Head of caudate nucleus (tissue), 42 donors: ENCODE data around the gene COG5.
A peak's percentile ranks its signal among the peaks of the same experiment; 100 is the strongest.

Experiments used
- DNase-seq, 42 donors: peaks; one replicate each; pipeline versions ENCODE4 v3.0.0 to v3.0.0-alpha.2; 2020 to 2021; ENCODE audit warnings: mixed read lengths in 7 of 42
- intact Hi-C: fragments of 100-400 bp; cut with DNase I; formaldehyde crosslinking; loops from one replicate; pipeline ENCODE4 v1.15.0; 2022

Gene COG5

DNA sequence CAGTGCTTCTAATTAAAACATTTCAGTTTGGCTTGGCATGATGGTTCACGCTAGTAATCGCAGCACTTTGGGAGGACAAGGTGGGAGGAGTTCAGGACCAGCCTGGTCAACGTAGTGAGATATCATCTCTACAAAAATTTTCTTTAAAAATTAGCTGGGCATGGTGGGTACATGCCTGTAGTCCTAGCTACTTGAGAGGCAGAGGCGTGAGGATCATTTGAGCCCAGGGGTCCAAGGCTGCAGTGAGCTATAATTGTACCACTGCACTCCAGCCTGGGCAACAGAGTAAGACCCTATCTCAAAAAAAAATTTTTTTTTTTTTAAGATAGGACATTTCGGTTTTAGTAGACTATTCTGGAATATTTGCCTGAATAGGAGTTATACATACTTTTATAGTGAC lies 382.5 kb downstream of the COG5 start:
- no peak for DNase-seq
- intact Hi-C loops = no loop called here

DNA sequence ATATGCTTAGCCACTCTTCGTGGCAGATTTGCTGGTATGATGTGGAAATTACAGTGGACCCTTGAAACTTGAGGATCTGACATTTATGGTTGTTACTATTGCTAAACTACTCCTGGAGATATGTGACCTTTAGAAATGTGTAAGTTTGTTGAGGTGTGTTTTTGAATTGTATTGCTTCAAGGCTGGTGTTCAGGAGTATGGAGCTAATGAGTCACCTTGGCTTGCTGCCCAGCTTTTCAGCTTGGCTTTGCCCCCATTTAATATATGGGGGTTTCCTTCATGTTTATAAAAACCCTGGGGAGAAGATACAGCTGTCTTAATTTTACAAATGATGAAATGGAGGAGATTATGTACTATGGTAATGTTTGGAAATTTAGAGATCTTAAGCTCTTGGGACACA lies 383.3 kb downstream of the COG5 start:
- intact Hi-C loops = no loop called here

DNA sequence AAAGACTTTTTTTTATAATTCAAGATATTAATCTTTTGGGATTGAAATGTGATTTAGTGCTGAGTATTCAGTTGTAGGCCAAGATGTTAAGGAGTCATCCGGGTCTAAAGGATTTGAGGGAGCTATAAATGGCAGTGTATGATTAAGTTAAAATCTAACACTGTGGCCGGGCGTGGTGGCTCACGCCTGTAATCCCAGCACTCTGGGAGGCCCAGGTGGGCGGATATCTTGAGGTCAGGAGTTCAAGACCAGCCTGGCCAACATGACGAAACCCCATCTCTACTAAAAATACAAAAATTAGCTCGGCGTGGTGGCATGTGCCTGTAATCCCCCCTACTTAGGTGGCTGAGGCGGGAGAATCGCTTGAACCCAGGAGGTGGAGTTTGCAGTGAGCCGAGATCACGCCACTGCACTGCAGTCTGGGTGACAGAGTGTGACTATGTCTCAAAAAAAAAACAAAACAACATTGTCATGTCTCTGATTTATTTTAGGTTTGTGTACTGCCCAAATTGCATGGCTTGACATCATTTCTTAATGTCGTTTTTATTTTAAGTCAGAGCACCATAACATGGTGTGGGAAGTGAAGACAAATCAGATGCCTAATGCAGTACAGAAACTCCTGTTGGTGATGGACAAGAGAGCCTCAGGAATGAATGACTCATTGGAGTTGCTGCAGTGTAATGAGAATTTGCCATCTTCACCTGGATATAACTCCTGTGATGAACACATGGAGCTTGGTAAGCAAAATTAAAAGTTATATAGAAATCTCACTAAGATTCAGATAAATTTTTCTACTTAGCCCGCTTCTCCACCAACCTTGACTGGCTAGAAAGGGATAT lies 384.2 kb downstream of the COG5 start:
- intact Hi-C loops = no loop called here

More for the DNA sequence above, 383.3 kb downstream of the COG5 start:
- DNase-seq = peak in 13 of 42 donors; percentile 11 to 63 (median 26)

DNA sequence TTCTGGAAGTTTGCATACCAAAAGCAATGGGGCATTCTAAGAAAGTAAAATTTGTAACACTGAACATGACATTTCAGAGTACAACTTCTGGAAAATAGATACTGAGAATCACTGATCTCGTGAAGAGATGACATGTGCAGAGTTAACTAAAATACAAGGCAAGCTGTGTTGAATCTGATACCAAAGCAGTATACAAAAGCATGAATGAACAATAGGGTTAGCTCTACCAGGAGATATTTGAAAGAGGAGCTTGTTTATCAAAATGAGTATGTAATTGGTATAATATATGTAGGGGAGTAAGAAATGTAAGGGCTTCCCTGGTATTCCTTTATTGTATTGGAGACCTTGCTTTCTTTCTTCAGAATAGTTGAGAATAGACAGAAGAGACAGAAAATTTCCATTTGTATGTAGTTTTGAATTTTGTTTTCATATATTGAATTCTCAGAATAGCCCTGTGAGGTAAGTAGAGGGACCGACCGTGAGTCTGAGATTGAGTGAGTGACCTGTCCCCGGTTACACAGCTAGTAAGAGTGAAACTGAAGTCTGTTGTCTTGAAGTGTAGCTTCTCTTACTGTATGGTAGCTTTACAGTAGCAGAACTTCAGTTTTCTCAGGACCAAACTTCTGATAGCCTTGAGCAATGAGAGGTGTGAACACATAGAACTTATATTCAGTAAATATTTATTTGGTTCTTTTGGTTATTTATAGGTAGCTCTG lies 389.9 kb downstream of the COG5 start:
- intact Hi-C loops = no loop called here
- no peak for DNase-seq

More for the DNA sequence above, 384.2 kb downstream of the COG5 start:
- DNase-seq = no peak

DNA sequence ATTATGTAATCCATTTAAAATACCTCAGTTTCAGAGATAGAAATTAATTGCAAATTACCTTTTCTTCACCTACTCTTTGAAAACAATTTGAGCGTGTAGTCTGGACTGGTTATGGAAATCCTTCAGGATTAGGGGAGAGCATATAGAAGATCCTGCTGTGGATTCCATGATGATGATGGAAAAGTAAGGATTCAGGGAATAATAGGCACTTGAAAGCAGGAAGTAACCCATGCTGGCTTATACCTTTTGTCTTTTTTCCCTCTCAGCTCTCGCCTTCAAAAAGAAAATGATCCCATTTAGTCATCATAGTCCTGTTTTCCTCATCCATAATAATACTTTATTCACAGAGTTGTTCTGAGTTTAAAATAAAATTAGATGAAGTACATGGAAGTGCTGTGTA lies 390.5 kb downstream of the COG5 start:
- intact Hi-C loops = no loop called here
- no peak for DNase-seq

DNA sequence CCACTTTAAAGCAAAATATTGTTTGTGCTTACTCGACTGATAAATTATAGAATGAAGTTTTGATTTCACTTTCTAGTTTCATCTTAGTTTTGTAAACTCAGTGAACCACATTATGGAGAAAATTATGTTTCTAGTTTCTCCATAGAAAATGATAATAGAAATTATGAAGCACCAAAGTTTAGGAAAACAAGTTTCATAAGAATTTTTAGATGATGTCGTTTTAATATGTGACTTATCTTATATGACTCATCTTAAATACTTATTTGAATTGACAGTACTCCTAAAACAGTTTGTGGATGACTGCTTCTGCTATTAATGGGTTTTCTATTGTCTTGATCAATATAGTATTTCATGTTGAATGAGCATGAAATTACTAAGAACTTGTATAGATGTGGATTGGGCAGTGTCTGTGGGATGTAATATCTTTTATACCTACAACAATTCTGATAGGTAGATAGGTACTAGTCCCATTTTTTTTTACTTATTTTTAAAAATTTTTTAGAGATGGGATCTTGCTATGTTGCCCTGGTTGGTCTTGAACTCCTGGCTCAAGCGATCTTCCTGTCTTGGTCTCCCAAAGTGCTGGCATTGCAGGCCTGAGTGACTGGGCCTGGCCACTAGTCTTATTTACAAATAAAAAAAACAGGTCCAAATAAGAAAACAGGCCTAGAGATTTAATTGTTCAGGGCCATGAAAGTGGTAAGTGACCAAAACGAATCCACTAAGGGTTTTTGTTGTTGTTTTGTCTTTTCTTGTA lies 391.3 kb downstream of the COG5 start:
- intact Hi-C loops = no loop called here
- DNase-seq = no peak

DNA sequence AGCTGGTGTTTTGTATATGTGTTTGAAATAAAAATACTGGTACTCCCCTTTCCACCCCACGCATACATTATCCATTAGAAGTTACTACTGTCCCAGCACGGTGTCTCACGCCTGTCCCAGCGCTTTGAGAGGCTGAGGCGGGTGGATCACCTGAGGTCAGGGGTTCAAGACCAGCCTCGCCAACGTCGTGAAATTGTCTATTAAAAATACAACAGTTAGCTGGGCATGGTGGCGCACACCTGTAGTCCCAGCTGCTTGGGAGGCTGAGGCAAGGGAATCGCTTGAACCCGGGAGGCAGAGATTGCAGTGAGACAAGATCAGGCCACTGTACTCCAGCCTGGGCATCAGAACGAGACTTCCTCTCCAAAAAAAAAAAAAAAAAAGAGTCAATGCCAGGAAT lies 392.2 kb downstream of the COG5 start:
- no peak for DNase-seq
- intact Hi-C loops = no loop called here

DNA sequence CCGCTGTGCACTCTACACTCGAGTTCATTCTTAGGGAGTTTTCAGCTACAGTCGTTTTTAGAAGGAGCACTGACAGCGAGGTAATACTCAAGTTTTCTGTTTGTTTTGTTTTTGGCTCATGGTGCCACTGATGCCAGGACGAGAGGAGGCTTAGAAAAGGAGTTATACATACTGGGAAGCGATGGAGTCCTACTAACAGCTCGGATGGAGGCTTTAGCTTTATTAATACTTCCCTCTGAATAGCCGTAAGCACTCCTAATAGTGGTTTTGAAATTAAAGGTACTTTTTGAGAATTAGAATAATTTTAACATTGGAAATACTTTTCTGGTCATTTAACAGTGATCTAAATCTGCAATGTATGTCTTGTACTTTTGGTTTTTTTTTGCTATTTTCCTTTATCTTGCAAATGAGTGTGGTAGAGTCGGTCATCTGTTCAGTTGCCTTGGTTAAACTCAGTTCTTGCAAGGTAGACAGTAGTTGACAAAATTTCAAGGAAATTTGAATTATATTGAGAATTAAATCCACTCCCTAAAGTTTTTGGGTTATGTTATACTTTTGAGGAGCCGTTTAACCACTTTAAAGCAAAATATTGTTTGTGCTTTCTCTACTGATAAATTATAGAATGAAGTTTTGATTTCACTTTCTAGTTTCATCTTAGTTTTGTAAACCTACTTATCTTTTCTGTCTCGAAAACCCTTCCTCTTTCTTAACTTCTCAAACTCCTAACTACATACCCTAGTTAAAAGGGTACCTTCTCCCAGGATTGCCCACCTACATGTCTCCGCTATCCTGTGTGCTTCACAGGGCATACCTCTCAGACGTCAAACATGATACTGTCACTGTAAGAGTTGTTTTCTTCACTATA lies 393.4 kb downstream of the COG5 start:
- intact Hi-C loops = no loop called here
- DNase-seq = no peak

DNA sequence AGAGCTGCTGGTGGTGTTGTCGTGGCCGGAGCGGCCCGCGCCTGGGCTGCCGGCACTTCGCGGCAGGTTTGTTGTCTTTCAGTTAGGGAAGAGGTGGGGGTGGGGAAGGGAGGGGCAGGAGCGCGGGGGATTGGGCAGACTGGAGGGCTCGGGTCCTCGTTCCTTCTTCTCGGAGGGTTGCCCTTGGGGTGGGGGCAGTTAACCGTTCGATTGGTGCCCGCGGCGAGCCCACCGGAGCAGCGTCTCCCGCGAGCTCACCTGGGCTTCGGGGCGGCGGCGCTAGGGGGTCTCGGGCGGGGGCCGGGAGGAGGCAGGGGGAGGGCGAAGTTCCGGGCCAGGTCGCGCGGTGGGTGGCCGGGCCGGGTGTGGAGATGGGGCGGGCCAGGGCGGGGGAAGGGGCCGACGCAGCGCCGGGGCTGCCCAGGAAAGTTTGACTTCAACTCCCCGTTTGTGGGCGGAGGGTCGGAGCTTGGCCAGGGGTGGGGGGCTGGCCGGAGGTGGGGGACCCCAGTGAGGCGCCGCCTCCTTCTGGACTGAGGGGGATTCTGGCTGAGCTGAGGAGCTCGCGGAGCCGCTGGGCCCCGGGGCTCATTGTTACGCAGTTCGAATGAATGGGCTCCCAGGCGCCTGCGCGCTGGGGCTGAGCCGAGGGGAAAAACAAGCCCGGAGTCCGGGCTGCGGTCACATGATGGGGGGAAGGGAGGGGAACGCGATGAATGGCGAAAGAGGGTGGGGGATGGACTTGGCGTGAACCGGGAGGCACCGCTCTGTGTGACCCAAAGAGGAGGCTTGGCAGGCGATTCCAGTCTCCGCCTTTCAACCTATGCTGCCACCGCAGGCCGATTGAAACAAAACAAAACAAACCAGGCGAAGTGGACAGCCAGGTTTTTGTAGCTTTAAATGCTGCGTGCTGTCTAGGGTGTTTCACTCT lies 394.3 kb downstream of the COG5 start:
- peak; percentile 92 to 99 (median 97) for DNase-seq
- intact Hi-C loops = no loop called here

DNA sequence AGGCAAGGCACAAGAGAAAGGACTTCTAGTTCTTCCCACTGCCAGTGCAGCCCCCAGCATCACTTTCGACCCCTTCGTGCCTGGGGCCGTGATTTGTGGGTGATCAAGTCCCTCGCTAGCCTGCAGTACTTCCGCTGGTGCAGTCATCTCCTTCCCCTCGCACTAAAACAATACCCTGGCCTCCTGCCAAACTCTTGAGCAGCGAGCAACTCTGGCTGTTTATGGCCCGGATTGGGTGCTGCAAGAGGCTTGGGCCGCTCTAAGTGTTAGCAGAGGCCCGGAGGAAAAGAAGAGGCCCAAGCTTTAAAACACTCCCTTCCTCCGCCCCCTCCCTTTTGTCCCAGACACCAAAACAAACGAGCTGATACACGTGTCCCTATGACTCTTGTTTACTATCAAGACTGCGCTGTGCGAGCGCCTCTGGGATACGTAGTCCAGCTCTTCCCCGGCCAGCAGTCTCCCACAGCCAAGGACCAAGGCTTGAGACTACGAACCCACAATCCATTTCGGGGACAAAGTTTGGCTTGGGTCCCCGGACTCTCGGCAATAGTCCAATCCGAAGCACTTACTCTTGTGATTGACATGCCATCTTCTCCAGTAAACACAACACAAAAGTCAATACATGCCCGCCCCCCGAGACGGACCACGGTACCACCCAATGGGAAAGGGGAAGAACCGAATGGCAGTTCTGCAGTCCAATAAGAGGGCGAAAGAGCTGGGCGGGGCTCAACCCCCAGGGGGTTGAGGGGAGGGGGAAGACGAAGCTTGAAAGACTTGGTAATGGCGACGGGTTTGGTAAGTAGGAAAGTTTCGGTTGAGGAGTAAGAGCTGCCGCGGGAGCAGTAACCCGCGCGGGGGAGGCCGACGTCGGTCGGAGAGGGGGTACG lies 395.2 kb downstream of the COG5 start, which contains the start of gene HBP1:
HBP1 (plus strand) TSS at position 771 of the 887 bp plus-strand sequence. CDS start 10,891 bp downstream, outside the sequence.
- intact Hi-C loops = no loop called here

DNA sequence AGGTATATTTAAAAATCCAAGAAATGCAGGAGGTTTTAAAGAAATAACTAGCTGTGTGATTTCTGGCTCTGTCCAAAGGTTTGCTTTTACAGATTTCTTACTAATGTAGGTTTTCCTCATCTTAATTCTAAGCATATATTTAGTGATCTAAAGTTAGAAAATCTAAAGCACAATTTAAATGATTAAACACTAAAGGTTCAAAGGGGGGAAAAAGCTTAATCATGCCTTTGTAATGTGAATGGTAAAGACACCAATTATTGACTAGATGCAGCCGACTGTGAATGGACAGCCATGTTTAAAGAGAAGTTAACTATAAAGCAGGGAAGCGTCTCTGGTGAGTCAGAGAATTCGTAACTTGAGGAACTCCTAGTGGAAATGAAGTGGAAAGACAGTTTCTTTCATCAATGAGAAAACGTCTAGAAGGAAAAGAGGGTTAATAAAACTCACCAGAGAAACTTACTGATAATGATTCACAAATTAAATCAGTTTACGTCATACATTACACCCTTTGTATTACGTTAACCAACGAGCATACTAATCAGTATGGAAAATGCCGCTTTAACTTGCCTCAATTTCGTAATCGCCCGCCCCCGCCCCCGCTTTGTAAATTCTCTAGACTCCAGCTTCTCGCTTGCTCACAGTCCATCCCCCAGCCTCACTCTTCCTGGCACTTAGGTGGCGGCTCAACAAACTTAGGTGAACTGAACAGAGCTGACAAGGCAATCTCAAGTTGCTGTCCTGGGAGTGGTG lies 396.1 kb downstream of the COG5 start:
- intact Hi-C loops = no loop called here
- peak in 14 of 42 donors; percentile 25 to 79 (median 47) for DNase-seq

More for the DNA sequence above, 395.2 kb downstream of the COG5 start, which contains the start of gene HBP1:
- DNase-seq = peak; percentile 91 to 100 (median 98)

DNA sequence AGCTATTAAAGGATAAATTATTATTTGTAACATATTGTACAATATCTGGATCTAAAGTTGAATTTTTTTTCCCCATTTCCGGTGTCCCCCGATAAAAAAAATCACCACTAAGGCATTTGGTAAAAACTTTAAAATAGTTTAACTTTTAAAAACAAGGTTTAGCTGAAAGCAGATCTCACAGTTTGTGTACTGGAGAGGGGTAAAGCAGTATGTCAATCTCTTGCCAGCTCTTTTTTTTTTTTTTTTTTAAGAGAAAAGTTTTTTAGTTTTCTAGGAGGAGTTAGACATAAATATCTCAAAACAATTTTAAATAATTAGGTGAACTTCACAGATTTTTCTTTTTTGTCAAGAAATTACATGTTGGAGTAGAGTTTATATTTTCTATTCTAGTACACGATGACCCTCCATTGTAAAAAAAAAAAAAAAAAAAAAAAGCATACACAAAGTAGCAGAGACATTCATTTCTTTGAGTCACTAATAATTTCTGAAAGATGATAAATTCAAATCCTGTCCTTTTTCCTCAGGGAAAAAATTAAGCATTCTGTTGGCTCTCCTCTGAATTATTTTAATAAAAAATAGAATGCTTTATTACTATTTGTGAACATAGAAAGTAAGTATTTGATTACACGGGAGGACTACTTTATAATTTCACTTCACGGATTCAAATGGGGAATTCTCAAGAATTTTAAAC lies 396.8 kb downstream of the COG5 start:
- no peak for DNase-seq
- intact Hi-C loops = no loop called here

DNA sequence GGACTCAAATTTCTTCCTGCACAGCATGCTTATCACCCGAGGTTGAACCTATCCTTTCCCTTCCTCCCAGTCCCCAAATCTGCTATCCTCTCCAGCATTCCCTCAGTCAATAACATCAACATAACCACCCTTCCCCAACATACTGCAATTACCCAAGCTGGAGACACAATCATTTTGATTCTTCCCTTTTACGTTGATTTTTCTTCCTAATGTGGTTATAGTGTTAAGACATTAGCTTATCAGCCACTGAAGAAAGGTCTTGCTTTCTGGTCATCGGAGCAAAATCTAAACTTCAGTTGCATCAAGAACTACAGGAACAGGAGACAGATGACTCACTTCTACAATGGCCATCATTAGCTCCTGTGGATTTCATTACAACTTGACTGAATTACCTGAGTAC lies 398.4 kb downstream of the COG5 start:
- DNase-seq = no peak
- intact Hi-C loops = no loop called here

DNA sequence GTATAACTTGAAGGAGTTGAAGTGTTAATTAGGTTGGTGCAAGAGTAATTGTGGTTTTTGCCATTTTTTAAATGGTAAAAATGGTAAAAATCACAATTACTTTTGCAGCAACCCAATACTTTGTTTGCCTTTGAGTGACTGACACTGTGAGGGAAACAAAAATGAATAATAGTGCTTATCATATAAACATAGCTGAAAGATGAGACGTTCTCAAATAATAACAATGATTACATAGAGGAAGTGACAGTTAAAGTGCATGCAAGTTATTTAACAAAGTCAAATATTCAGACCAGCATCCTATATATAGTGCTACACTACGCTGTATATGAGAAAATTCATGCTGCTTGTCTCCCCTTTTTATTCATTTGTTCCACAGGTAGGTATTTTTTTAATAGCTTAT lies 399.6 kb downstream of the COG5 start:
- intact Hi-C loops = no loop called here
- DNase-seq = no peak

DNA sequence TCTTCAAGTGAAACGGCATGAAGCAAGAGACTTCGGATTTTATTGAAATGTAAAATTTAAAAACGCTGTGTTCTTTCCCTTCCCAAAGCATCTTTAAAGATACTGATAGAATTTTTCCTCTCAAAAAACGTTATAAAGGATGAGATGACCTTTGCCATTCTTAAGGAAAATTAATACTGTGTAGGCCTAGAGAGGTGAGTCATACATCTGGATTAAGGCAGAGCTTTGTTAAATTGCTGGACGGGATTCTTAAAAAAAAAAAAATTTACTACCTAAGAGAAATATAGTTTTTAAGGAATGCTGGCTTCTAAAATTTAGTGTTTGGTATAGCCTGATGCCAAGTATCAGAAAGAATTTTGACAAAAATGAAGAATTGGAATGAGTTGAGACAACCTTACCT lies 401.2 kb downstream of the COG5 start:
- DNase-seq = no peak
- intact Hi-C loops = no loop called here
